MG63 (cell line): ENCODE measurements around the gene CASTOR1. TPM values are rescaled to one million over a fixed set of nuclear protein-coding genes. Genes with fewer than 3 reads are reported as not detected.
A peak's percentile ranks its signal among the peaks of the same experiment; 100 is the strongest.

Experiments
- DNase-seq: peaks from one replicate; pipeline ENCODE4 v3.0.0-alpha.2; 2020
- H3K27me3 ChIP-seq: fragments of 250-450 bp; sonication (Bioruptor Pico); 2 replicates; pipeline ENCODE4 v1.5.1; 2020; ENCODE audit warnings: mild to moderate bottlenecking, moderate library complexity
- H3K36me3 ChIP-seq: fragments of 250-450 bp; sonication (Bioruptor Pico); 2 replicates; pipeline ENCODE4 v1.5.1; 2020; ENCODE audit warnings: mild to moderate bottlenecking, moderate library complexity
- H3K4me3 ChIP-seq: fragments of 250-450 bp; sonication (Bioruptor Pico); 2 replicates; pipeline ENCODE4 v1.5.1; 2020; ENCODE audit warnings: mild to moderate bottlenecking, moderate library complexity
- H3K9me3 ChIP-seq: fragments of 250-450 bp; sonication (Bioruptor Pico); 2 replicates; pipeline ENCODE4 v1.5.1; 2020; ENCODE audit warnings: mild to moderate bottlenecking, moderate library complexity
- total RNA-seq: library from RNA; depleted of rRNA; stranded (reverse); fragments of >200 nt; shearing (Covaris generic); gene quantifications from 2 replicates; pipeline ENCODE4 v1.2.3, GENCODE V29; 2014; ENCODE audit warnings: low replicate concordance

Gene CASTOR1
- total RNA-seq, 1 experiment from 2014 or later = 2.3 TPM

DNA sequence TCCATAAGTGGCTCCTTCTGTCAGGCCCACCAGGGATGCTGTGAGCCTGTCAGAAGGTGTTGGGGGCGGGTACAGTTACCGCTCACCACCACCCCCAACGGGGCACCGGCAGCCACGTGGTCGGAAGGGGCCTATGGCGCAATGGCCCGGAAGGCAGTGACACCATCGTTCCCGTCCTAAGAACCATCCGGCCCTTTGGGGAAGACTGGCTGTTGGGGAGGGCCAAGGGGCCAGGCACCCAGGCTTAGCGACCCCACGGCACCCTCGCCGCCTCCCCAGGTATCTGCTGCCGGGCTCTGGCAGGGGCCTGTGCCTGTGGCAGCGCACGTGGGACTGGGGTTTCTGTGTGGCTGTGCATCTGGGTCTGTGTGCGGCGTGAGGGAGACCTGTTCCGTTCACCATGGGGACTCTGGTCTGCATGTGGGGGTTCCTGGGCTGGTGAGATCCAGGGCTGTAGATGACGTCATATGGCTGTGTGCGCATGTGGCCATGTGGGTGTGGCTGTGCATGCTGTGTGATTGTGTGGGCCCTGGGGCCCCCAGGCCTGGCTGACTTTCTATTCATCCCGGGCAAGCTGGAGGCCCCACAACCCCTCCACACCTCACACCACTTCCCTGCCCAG lies 23.4 kb downstream of the CASTOR1 start:
- Histone ChIP-seq H3K27me3 (no peaks in the 10 kb centered on the region), H3K9me3 (no peaks in the 10 kb centered on the region), H3K36me3 (no peaks in the 10 kb centered on the region), H3K4me3 (no peak overlapping the region)
- no peak for DNase-seq

DNA sequence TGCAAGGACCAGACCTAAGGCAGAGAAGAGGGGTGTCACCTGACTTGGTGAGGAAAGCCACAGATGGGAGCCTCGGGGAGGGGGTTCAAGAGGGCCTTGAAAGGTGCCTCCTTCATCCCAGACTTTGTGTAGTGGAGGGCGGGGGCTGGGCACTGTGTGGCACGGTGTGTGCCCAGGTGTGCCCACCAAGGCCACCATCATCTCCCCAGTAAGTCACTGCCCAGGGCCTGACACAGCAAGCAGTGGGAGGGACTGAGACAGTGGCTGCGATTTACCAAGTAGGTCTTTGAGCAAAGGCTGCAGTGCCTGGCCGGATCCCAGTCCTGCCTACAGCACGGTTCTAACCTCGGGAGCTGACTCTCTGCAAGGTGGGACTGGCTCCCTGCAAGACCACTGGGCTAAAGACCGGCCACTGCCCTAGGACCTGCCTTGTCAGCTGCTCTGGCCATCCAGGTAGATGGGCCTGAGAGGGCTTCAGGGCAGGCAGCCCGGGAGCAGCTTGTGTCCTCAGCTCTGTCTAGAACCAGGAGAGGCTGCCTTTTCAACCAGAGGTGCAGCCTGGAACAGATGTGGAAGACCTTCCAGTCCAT lies 24.1 kb downstream of the CASTOR1 start:
- no peaks in the 10 kb centered on the region for H3K9me3 ChIP-seq
- H3K36me3 ChIP-seq = no peaks in the 10 kb centered on the region
- DNase-seq = no peak

DNA sequence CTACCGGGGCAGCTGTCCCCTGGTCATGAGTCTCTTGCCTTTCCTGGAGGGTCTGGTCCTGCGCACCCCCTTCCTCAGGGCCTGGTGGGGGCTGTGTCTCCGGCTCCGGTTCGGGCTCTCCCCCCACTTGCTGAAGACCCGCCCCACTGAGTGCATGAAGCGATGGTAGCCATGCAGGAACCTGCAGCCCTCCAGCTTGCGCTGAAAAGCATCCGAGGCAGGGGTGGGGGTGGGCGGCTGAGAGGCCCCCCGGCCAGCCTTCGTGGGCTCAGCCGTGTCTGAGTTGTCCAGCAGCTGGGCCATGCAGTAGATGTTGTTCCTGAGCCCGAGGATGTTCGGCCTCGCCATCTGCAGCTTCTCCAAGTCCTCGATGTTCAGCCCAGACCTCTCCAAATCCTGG lies 25.4 kb downstream of the CASTOR1 start:
- no peak for DNase-seq
- Histone ChIP-seq H3K4me3 (no peak overlapping the region), H3K9me3 (no peaks in the 10 kb centered on the region), H3K27me3 (no peaks in the 10 kb centered on the region), H3K36me3 (no peaks in the 10 kb centered on the region)

More for the DNA sequence above, 24.1 kb downstream of the CASTOR1 start:
- Histone ChIP-seq H3K4me3 (no peak overlapping the region), H3K27me3 (no peaks in the 10 kb centered on the region)

DNA sequence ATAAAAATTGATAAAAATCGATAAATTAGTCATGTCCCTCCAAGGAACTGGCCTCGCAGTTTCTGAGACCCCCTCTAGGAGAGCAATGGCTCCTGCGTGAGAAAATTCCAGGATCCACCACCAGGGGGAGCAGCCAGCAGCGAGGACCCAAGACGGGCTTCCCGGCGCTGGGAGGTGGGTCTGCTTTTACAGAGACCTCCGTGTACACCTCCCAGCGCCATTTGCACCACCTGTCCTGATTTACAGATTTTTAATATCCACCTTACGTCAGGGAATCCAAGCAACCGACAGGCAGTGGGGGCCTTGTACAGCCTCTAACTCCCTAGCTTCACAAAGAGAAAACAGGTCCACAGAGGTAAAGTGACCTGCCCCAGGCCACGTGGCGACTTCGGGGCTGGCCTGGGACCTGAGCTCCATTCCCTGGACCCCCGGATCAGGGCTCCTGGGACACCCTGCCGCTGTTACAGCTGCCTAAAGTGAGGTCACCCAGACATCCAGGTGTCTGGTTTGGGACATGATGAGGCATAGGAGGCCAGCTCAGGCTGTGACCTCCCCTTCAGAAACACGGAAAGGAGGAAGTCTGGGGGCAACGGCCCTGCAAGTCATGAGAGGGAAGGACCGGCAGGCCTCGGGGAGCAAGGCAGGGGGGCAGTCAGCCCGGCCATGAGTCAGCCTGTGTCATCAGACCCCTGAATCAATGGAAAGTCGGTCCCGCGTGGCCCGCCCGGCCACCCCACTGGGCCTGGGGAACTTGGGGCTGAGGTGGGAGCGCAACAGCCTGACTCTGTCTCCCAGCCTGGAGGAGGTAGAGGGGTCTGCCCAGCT lies 26.2 kb downstream of the CASTOR1 start:
- H3K9me3 ChIP-seq = no peaks in the 10 kb centered on the region
- no peaks in the 10 kb centered on the region for H3K36me3 ChIP-seq
- no peaks in the 10 kb centered on the region for H3K27me3 ChIP-seq
- DNase-seq = peak; percentile 58
- no peak overlapping the region for H3K4me3 ChIP-seq

DNA sequence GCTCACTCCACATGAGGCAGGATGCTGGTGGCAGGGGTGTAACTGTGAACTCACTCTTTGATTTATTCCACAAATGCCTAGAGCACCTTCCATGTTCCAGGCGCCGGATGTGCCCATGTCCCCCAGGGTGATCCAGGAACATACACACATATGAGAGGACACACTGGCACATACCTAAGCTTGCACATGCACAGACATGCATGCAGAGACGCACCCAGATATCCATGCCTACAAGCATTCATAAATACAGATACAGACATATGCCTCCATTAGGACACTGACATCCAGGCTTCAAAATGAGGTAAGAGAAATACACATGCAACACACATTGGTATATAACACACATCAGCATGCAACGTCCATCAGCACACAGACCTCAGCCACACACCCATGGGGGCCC lies 27.2 kb downstream of the CASTOR1 start:
- Histone ChIP-seq H3K36me3 (no peaks in the 10 kb centered on the region), H3K4me3 (no peak overlapping the region), H3K9me3 (no peaks in the 10 kb centered on the region), H3K27me3 (no peaks in the 10 kb centered on the region)
- no peak for DNase-seq

DNA sequence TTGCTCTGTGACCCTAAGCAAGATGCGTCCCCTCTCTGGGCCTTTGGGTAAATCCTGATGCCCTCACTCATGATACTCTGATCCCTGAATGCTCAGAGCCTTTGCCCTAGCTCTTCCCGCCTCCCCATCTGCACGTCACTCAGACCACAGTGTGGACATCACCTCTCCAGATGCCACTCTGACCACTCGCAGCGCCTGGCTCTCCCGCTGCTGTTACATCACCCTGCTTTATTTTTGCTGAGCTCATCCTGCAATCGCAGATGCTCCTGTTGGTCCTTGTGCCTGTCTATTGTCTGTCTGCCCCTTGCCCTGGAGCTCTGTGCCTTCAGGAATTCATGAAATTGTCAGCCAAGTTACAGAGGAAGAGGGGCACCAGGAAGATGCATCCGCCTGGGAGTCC lies 28.2 kb downstream of the CASTOR1 start:
- Histone ChIP-seq H3K4me3 (no peak overlapping the region), H3K36me3 (no peaks in the 10 kb centered on the region), H3K27me3 (no peaks in the 10 kb centered on the region), H3K9me3 (no peaks in the 10 kb centered on the region)
- DNase-seq = no peak

DNA sequence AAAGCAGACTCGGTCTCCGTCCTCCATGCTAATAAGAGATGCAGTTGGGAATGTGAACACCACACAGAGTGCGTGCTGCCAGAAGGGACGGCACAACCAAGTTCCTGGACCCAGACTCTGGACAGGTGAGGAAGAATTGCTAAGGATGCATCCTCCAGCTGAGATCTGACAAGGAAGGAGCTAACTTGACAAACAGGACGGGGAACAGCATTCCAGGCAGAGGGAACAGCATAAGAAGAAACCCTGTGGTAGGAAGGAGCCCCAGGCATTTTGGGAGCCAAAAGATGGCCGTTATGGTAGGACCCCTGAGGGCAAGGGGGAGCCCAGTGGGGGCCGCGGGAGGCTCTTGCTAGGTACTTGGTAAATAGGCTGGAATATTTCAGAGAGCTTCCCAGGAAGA lies 28.6 kb downstream of the CASTOR1 start:
- DNase-seq = no peak

DNA sequence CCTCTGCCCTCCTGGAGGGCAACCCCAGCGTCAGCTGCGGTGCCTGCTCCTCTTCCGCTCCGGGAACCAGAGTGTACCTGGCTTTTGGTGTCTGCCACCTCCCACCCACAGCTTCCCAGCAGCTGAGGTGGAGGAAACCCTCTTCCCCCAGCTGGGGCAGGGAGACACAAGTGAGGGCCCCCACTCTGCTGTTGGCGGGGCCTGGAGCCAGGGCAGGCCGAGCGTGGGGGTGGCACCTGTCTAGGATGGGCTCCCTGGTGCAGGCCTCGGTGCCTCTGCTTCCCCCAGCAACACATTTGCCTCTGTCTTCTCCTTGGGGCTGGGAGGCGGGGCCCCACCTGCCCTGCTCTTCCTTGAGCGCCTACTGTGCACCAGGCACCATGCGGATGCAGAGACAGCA lies 29.0 kb downstream of the CASTOR1 start:
- no peak for DNase-seq

More for the DNA sequence above, 28.6 kb downstream of the CASTOR1 start:
- H3K9me3 ChIP-seq = no peaks in the 10 kb centered on the region
- H3K36me3 ChIP-seq = no peaks in the 10 kb centered on the region
- H3K27me3 ChIP-seq = no peaks in the 10 kb centered on the region
- H3K4me3 ChIP-seq = no peak overlapping the region

DNA sequence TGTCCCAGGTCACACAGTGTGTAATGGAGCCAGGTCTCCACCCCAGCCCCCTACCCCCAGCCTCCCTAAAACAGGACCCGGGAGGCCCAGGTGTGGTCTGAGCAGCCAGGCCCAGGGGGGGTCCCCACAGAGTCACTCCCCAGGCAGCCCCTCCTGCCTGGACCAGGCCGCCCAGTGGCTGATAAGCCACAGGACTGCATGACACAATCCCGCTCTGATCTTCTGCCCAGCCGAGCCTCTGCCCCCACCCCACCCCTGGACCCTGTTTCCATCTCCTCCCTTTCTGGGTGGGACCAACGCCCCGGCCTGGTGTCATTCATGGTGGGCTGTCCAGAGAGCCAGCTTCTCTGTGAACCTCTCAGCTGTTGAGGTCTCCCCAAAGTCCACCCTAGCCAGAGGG lies 35.0 kb downstream of the CASTOR1 start:
- no peaks in the 10 kb centered on the region for H3K27me3 ChIP-seq
- no peak for DNase-seq

More for the DNA sequence above, 29.0 kb downstream of the CASTOR1 start:
- H3K4me3 ChIP-seq = no peak overlapping the region
- H3K36me3 ChIP-seq = no peaks in the 10 kb centered on the region
- H3K9me3 ChIP-seq = no peaks in the 10 kb centered on the region
- H3K27me3 ChIP-seq = no peaks in the 10 kb centered on the region

DNA sequence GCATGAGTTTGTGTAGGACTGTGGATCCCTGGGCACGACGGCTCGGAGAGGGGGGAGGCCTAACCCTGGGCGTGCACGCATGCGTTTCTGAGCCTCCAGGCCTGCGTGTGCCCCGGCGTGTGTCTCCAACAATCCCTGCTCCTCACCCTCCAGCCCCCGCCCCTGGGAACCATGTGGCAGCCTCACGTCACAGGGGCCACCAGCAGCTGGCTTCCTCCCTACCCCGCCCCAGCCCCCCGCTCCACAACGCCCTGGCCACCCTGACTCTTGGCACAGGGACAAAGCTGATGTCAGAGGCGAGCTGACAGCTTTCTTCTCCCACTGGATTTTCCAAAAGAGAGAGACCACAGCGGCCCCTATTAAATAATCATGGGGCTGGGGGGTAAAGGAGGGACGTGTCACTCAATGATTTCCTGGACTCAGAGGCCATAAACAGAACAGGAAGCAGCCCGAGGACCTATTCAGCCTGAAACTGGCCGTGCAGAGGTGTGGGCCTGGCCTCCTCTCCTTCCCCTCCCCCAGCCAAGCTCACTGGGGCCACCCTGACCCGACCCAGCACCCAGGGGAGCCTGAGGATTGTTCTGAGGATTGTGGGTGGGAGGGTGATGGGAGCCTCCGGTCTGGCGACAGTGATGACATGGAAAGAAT lies 36.0 kb downstream of the CASTOR1 start:
- Histone ChIP-seq H3K4me3 (no peak overlapping the region), H3K36me3 (no peaks in the 10 kb centered on the region), H3K27me3 (no peaks in the 10 kb centered on the region), H3K9me3 (no peaks in the 10 kb centered on the region)
- no peak for DNase-seq

More for the DNA sequence above, 35.0 kb downstream of the CASTOR1 start:
- Histone ChIP-seq H3K9me3 (no peaks in the 10 kb centered on the region), H3K4me3 (no peak overlapping the region), H3K36me3 (no peaks in the 10 kb centered on the region)

DNA sequence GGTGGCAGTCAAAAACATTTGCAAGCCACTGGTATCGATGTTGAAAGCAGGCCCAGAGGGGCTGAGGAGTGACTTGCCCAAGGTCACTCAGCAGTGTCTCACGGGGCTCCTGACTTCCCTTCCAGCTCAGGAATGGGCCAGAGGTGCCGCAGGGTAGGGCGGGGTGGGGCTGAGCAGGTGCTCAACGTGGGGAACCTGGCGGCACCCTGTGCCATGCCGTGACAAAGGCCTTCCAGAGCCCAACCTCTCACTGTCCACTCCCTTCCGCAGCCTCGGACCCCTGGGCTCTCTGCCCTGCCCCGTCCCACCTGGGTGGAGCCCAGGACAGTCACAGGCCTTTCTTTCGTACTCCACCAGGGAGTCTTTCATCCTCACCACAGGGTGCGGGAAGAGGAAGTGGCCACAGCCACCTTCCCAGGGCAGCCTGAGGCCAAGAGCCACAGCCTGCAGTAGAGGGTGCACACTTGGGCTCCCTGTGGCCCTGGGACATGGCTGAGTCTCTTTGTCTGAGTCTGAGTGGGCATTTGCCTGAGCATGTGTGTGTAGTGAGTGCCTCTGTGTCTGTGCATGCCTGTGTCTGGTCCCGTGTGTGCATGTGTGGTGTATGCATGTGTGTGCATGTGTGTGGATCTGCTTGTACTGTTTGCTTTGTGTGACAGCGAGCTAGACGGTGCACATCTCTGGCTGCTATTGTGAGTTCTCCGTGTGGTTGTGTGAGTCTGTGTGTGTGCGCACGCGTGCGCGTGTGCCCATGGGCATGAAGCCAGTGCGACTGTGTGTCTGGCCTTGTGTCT lies 36.7 kb downstream of the CASTOR1 start:
- no peak overlapping the region for H3K4me3 ChIP-seq
- H3K36me3 ChIP-seq = no peaks in the 10 kb centered on the region
- no peaks in the 10 kb centered on the region for H3K27me3 ChIP-seq
- no peaks in the 10 kb centered on the region for H3K9me3 ChIP-seq
- no peak for DNase-seq

DNA sequence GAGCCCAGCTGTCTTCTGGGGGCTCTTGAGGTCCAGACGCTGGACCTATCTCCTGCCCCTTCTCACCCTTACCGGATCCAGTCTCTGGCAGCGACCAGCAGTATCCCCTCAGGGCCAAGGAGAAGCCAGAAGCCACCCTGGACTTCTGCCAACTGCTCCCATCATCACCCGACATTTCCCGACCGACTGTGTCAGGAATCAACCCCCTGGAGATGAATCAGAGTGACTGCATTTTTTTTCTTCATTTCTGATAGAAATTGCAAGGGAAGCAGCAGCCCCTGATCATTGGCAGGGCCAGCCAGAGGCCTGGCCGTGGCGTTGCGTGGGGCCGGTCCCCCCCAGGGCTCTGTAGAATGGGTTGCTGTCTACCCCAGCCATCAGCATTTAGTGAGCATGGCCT lies 37.6 kb downstream of the CASTOR1 start:
- H3K27me3 ChIP-seq = no peaks in the 10 kb centered on the region
- H3K36me3 ChIP-seq = no peaks in the 10 kb centered on the region
- DNase-seq = peak; percentile 53
- H3K9me3 ChIP-seq = no peaks in the 10 kb centered on the region
- no peak overlapping the region for H3K4me3 ChIP-seq

DNA sequence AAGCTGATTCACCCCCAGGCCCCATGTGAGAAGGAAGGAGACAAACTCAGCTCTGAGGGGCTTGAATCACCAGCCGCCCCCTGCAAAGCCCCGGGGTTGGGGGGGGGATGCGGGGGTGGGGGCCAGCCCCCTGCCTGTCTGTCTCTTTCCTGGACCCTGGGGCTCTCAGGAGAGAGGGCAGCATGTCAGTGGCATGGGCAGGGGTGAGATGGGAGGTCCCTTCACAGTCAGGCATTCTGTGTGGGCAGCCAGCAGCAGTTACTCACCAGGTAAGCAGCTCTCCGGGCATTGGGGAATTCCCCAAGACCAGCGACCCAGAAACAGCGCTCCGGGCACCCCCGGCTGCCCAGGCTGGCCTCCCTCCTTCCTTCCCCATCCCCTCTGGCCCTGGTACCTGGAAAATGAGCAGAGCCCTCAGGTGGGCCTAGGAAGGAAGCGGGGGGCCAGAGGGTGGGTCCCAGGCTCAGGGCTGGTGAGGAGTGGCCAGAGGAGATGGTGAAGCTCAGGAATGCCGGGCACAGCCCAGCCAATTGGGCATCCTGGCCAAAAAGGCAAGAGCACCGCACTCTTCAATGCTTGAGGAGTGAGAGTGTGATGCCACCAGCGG lies 38.5 kb downstream of the CASTOR1 start:
- Histone ChIP-seq H3K36me3 (peaks cover 2% of the 10 kb centered on the region; the same call in 1 of the 2 replicates), H3K27me3 (no peaks in the 10 kb centered on the region), H3K4me3 (no peak overlapping the region), H3K9me3 (no peaks in the 10 kb centered on the region)
- peak; percentile 88 for DNase-seq

DNA sequence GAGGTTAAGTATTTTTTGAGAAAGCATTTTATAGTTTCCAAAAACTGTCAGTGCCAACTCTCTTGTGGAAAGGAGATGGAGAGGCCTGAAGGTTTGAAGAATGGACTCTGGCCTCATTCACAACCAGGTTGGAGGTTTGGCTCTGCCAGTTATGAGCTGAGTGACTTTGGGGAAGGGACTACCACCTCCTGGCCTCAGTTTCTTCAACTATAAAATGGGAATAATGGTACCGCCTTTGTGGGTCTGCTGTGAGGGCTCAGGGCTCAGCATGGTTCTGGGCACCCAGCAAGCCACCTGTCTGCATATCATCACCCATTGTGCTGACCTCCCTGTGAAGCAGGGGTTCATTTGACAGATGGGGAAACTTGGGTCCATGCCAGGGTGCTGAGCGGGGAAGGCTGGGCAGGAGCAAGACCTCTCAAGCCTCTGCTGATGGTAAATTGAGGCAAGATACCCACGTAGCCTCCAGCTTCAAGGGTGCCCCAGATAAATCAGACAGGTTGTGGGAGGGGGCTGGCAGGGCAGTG lies 39.2 kb downstream of the CASTOR1 start:
- H3K4me3 ChIP-seq = no peak overlapping the region
- peaks cover 3% of the 10 kb centered on the region; the same call in 1 of the 2 replicates for H3K36me3 ChIP-seq
- no peaks in the 10 kb centered on the region for H3K9me3 ChIP-seq
- DNase-seq = no peak
- H3K27me3 ChIP-seq = no peaks in the 10 kb centered on the region

DNA sequence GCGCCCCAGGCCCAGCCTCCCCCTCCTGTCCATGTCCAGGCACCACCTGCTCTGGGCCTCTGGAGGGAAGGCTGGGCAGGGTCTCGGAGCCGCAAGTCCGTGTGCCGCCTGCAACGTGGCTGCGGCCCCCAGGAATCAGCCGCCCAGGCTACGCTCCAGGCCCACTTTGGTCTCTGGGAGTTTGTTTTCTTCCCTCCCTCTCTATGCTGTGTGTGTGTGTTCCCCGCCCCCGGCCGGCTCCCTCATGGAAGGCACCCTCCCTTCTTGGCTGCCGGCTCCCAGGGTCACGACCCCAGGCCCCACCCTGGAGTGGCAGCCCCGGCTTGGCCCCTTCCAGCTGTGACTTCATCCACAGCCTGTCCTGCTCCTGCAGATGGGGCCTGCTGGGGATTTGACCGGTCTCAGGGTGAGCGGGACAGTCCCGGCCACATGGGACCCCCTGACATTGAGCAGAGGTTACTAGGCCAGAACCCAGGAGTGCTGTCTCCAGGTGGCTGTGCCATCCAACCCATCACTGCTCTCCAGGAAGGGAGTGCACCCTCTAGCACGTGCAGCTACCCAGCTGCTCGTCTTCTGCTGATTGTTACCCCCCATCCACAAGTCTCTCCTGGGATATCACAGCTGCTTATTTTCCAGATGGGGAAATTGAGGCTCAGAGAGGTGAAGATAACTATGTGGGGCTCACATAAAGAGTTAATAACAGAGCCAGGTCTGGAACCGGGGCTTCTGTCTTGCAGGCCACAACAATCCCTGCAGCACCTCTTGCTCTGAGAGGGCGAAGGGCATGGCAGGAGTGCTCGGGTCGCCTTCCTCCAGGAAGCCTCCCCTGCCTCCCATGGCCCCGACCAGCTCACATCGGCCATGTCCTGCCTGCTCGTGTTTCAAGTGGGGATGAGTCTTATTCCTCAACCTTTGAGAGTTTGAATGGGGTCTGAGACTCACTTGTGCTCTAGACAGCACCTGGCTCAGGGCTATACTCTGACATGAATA lies 40.0 kb downstream of the CASTOR1 start:
- DNase-seq = peak; percentile 89
- Histone ChIP-seq H3K4me3 (no peak overlapping the region), H3K36me3 (peaks cover 10% of the 10 kb centered on the region), H3K27me3 (no peaks in the 10 kb centered on the region), H3K9me3 (no peaks in the 10 kb centered on the region)
